Rectal smooth muscle tissue (tissue), 1 donor: ENCODE measurements around the gene BHLHE40.
"Not testable (repeated sequence)": the region's sequence is repeated elsewhere in the genome, so short reads cannot be mapped to it uniquely, and the experiment has no call there.

Source experiments
- H3K27ac ChIP-seq: one replicate; pipeline ENCODE4 v1.7.0; 2013; ENCODE audit warnings: low read depth, low read length, inconsistent platforms
- H3K27me3 ChIP-seq: one replicate; pipeline ENCODE4 v1.7.0; 2013; ENCODE audit warnings: low read length; ENCODE audit not compliant: control insufficient read depth, insufficient read depth
- H3K36me3 ChIP-seq: one replicate; pipeline ENCODE4 v1.7.0; 2013; ENCODE audit warnings: low read length; ENCODE audit not compliant: control insufficient read depth, insufficient read depth
- H3K4me1 ChIP-seq: one replicate; pipeline ENCODE4 v1.7.0; 2013; ENCODE audit warnings: low read length; ENCODE audit not compliant: control insufficient read depth, insufficient read depth
- H3K4me3 ChIP-seq: one replicate; pipeline ENCODE4 v1.7.0; 2013; ENCODE audit warnings: low read length
- H3K9ac ChIP-seq: one replicate; pipeline ENCODE4 v1.7.0; 2013; ENCODE audit warnings: low read length

Gene BHLHE40

DNA sequence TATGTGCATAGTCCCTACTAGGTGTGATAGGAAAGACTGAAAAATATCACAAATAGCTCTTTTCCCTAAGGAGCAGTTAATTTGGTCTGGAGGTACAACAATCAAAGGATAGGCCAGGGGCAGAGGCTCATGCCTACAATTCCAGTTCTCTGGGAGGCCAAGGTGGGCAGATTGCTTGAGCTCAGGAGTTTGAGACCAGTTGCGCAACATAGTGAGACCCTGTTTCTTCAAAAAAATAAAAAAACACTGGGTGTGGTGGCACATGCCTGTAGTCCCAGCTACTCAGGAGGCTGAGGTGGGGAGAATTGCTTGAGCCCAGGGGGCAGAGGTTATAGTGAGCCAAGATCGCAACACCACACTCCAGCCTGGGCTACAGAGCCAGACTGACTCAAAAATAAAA is 30.2 kb upstream of the BHLHE40 start:
- Histone ChIP-seq H3K4me3 (no peak overlapping the region), H3K4me1 (no peaks in the 10 kb centered on the region), H3K27me3 (no peaks in the 10 kb centered on the region), H3K36me3 (no peaks in the 10 kb centered on the region), H3K27ac (no peak overlapping the region), H3K9ac (no peak overlapping the region)

DNA sequence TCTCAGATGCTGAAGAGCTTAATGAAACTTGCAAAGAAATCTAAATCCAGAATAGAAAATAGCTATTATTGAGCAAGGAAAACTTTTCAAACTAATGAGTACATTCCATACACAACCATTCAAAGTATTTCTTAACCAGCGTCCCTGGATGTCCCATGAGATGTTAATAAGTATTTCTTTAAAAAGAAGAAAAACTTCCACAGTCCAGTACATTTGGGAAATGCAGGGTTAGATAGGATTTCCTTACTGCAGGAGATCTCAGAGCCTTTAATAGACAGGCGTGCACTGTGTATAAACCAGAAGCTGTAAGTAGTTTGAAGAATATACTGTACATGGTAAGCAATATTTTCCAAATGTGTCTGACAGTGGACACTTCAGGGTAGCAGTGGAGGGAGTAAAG is 29.6 kb upstream of the BHLHE40 start:
- Histone ChIP-seq H3K27ac (no peak overlapping the region), H3K4me1 (no peaks in the 10 kb centered on the region), H3K9ac (no peak overlapping the region), H3K4me3 (no peak overlapping the region), H3K27me3 (no peaks in the 10 kb centered on the region), H3K36me3 (no peaks in the 10 kb centered on the region)

DNA sequence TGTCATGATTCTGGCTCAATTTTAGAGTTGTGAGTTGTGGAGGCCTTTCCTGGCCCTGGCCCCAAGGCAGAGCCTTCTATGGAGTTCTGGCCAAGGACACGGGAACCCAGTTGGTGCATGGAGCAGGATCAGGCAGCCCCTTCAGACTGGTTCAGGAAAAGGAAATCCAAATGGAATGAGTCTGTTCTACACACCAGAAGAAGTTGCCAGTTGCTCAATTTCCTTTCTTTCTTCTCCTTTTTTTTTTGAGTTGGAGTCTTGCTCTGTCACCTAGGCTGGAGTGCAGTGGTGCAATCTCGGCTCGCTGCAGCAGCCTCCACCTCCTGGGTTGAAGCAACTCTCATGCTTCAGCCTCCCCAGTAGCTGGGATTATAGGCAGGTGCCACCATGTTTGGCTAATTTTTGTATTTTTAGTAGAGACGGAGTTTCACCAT is 28.9 kb upstream of the BHLHE40 start:
- Histone ChIP-seq H3K4me3 (no peak overlapping the region), H3K27me3 (no peaks in the 10 kb centered on the region), H3K27ac (no peak overlapping the region), H3K4me1 (no peaks in the 10 kb centered on the region), H3K9ac (no peak overlapping the region), H3K36me3 (no peaks in the 10 kb centered on the region)

DNA sequence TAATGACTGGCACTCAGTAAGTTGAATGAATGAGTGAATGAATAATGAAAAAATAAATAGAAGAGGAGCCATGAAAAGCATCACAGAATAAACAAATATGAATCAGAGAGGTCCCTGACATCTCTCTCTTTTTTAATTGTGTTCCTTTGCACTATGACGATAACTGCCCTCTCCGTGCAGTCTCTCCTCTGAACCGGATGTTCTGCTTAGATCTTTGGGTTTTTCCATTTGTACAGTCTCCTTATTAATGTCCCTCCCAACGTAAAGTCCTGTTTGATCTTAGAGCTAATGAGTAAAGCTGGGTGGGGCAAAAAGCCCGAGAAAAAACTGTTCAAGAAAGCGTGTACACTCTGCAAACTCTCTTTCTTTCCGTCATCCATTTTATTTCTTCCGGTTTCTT is 28.3 kb upstream of the BHLHE40 start:
- Histone ChIP-seq H3K4me3 (no peak overlapping the region), H3K9ac (no peak overlapping the region), H3K36me3 (no peaks in the 10 kb centered on the region), H3K27me3 (no peaks in the 10 kb centered on the region), H3K27ac (no peak overlapping the region), H3K4me1 (no peaks in the 10 kb centered on the region)

GRCh38 chr3:4953119-4953518 is 26.1 kb upstream of the BHLHE40 start:
- H3K9ac ChIP-seq: no peak overlapping the region
- H3K4me1 ChIP-seq: no peaks in the 10 kb centered on the region
- H3K27ac ChIP-seq: no peak overlapping the region
- H3K4me3 ChIP-seq: no peak overlapping the region
- no peaks in the 10 kb centered on the region for H3K36me3 ChIP-seq
- H3K27me3 ChIP-seq: no peaks in the 10 kb centered on the region

DNA sequence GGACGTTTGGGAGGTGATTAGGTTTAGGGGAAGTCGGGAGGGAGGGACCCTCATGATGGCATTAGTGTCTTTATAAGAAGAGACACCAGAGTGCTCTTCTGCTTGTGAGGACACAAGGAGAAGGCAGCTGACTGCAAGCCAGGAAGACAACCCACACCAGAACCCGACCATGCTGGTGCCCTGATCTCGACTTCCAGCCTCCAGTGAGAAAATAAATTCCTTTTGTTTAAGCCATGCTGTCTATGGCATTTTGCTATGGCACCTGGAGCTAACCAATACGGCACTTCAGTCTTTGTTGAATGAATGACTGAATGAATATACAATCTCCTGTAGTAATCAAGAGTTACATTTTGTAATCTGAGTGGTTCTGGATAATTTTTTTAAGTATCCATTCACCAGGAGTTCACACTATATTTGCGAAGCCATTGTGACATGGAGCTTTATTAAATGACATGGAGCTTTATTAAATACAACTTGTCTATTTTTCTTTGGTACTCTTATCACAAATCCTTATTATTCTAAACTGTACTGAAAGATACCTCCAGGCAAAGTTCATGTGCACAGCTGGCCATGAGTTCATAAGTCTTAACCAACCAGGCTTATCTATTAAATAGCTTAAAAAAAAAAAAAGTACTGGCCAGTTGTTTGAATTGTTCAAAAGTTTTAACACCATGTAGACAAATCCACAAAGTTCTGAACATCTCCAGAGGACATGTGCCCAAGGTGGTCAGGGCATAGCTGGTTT is 24.8 kb upstream of the BHLHE40 start:
- Histone ChIP-seq H3K4me1 (no peaks in the 10 kb centered on the region), H3K9ac (no peak overlapping the region), H3K27ac (no peak overlapping the region), H3K27me3 (no peaks in the 10 kb centered on the region), H3K4me3 (no peak overlapping the region), H3K36me3 (no peaks in the 10 kb centered on the region)

DNA sequence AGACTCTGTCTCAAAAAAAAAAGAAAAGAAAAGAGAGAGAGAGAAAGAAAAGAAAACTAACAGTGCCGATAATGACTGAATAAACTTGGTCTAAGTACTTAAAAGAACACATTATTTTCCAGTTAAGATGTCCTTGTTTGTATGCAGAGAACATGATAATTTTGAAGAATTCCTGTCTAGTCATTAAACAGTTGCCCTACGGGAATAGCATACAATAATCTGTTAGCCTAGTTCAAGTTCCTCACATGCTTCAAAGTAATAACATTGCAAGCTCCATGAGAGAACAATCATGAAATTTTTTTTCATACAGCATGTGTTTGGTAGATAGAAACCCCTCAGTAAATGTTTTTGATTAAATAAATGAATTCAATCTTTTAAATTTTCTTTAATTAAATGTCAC is 23.1 kb upstream of the BHLHE40 start:
- H3K27me3 ChIP-seq: no peaks in the 10 kb centered on the region
- H3K36me3 ChIP-seq: no peaks in the 10 kb centered on the region
- H3K4me3 ChIP-seq: no peak overlapping the region
- no peaks in the 10 kb centered on the region for H3K4me1 ChIP-seq
- H3K27ac ChIP-seq: no peak overlapping the region
- H3K9ac ChIP-seq: no peak overlapping the region

GRCh38 chr3:4956738-4957137 is 22.5 kb upstream of the BHLHE40 start:
- Histone ChIP-seq H3K4me3 (no peak overlapping the region), H3K36me3 (no peaks in the 10 kb centered on the region), H3K4me1 (no peaks in the 10 kb centered on the region), H3K27ac (no peak overlapping the region), H3K27me3 (no peaks in the 10 kb centered on the region), H3K9ac (no peak overlapping the region)

DNA sequence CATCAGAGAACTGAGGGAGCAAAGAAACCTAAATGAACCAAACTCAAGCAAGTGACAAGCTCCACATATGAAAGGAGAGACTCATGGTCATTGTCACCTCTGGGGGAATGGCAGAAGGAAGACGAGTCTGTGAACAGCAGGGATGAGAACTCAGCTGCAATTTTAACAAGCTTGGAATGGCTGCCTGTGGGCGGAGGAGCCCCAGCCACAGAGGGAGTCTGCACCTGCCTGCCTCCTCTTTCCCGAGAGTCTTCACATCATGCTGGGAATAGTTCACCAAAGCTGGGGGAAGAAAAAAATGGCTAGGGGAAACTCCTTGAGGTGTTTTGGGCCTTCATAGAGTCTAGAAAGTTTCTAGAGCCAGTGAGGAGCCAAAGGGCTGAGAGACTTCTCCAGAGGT is 21.3 kb upstream of the BHLHE40 start:
- Histone ChIP-seq H3K27ac (no peak overlapping the region), H3K4me1 (no peaks in the 10 kb centered on the region), H3K36me3 (no peaks in the 10 kb centered on the region), H3K4me3 (no peak overlapping the region), H3K27me3 (no peaks in the 10 kb centered on the region), H3K9ac (no peak overlapping the region)

DNA sequence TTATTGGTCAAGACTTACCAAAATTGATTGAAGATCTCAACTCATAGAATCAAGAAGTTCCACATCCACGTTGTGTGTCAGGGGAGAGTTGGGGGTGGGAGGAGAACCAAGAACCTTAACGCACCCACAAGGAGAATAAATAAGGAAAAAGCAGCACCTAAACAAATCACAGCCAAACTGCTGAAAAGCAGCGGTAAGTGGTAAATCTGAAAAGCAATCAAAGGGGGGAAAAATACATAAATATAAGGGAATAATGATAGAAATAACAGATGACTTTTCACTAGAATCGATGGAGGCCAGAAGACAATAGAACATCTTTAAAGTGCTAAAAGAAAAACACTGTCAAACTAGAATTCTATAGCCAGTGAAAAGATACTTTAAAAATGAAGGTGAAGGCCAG is 20.1 kb upstream of the BHLHE40 start:
- Histone ChIP-seq H3K27ac (no peak overlapping the region), H3K9ac (no peak overlapping the region), H3K4me3 (no peak overlapping the region), H3K36me3 (no peaks in the 10 kb centered on the region), H3K4me1 (no peaks in the 10 kb centered on the region), H3K27me3 (no peaks in the 10 kb centered on the region)

DNA sequence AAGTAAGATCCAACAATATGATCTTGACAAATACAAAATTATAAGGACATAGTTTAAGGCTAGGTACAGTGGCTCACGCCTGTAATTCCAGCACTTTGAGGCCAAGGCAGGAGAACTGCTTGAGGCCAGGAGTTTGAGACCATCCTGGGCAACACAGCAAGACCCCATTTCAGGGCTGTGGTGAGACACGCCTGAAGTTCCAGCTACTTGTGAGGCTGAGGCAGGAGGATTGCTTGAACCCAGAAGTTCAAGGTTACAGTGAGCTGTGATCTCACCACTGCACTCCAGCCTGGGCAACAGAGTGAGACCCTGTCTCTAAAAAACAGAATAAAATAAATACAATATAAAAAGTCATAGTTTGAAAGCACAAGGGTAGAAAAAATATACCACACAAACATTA is 17.4 kb upstream of the BHLHE40 start:
- not testable (repeated sequence) for H3K4me1 ChIP-seq, H3K36me3 ChIP-seq

GRCh38 chr3:4963669-4964570 is 15.3 kb upstream of the BHLHE40 start:
- Histone ChIP-seq H3K27ac (no peak overlapping the region), H3K36me3 (no peaks in the 10 kb centered on the region), H3K27me3 (no peaks in the 10 kb centered on the region), H3K9ac (no peak overlapping the region), H3K4me1 (no peaks in the 10 kb centered on the region), H3K4me3 (no peak overlapping the region)

More for the DNA sequence above, 17.4 kb upstream of the BHLHE40 start:
- H3K27me3 ChIP-seq, H3K4me3 ChIP-seq, H3K27ac ChIP-seq, H3K9ac ChIP-seq: not testable (repeated sequence)

GRCh38 chr3:4966006-4966405 is 13.2 kb upstream of the BHLHE40 start:
- not testable (repeated sequence) for H3K36me3 ChIP-seq, H3K27me3 ChIP-seq, H3K27ac ChIP-seq, H3K4me1 ChIP-seq, H3K9ac ChIP-seq, H3K4me3 ChIP-seq
